ENCODE data around the gene DYSF.

The DYSF gene

GRCh38 chr2:71702971-71703898, 249.9 kb downstream of the DYSF start:
- DNase-seq (ENCODE audit: low read depth), result no peak
- no peak for TF ChIP-seq CTCF (IDR thresholded peaks at IDR 0.05; ENCODE audit: low read depth, low read length, missing control alignments)
- no peak overlapping the region for H3K4me3 ChIP-seq (ENCODE audit: low read depth, low read length)

GRCh38 chr2:71704131-71704561, 250.8 kb downstream of the DYSF start:
- no peak overlapping the region for H3K4me3 ChIP-seq (ENCODE audit: low read depth, low read length)
- TF ChIP-seq CTCF (IDR thresholded peaks at IDR 0.05; ENCODE audit: low read depth, low read length, missing control alignments), result no peak
- no peak for DNase-seq (ENCODE audit: low read depth)

- no peak for TF ChIP-seq CTCF (IDR thresholded peaks at IDR 0.05; ENCODE audit: low read depth, low read length, missing control alignments)
- no peak for DNase-seq (ENCODE audit: low read depth)
- H3K4me3 ChIP-seq (ENCODE audit: low read depth, low read length), result no peak overlapping the region
Observed at GRCh38 chr2:71704688-71705087, 251.3 kb downstream of the DYSF start.

- H3K4me3 ChIP-seq (ENCODE audit: low read depth, low read length), result no peak overlapping the region
Observed at GRCh38 chr2:71705171-71705960, 252.0 kb downstream of the DYSF start.

GRCh38 chr2:71706121-71706520, 252.8 kb downstream of the DYSF start:
- no peak overlapping the region for H3K4me3 ChIP-seq (ENCODE audit: low read depth, low read length)

More at GRCh38 chr2:71705171-71705960, 252.0 kb downstream of the DYSF start:
- no peak for DNase-seq (ENCODE audit: low read depth)
- no peak for TF ChIP-seq CTCF (IDR thresholded peaks at IDR 0.05; ENCODE audit: low read depth, low read length, missing control alignments)

GRCh38 chr2:71706836-71707235, 253.5 kb downstream of the DYSF start:
- no peak for TF ChIP-seq CTCF (IDR thresholded peaks at IDR 0.05; ENCODE audit: low read depth, low read length, missing control alignments)
- DNase-seq (ENCODE audit: low read depth), result no peak

More at GRCh38 chr2:71706121-71706520, 252.8 kb downstream of the DYSF start:
- DNase-seq (ENCODE audit: low read depth), result no peak
- no peak for TF ChIP-seq CTCF (IDR thresholded peaks at IDR 0.05; ENCODE audit: low read depth, low read length, missing control alignments)

More at GRCh38 chr2:71706836-71707235, 253.5 kb downstream of the DYSF start:
- no peak overlapping the region for H3K4me3 ChIP-seq (ENCODE audit: low read depth, low read length)
